ENCODE results near the gene VAV2.
A peak's percentile ranks its signal among the peaks of the same experiment; 100 is the strongest.

VAV2 gene

DNA sequence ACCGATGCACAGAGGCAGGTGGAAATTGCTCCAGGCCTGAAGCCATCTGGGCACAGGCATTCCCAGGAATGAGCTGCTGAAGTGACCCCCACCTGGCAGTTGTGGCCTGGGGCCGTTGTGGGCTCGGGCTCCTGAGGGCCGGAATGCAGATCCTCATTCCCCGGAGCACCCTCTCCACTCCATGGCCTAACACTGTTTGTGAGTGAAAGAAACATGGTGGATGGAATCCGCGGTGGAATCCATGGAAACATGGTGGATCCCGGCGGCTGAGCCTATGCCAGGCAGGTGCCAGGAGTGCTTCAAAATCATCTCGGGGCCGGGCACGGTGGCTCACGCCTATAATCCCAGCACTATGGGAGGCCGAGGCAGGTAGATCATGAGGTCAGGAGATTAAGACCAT, 250.4 kb downstream of the VAV2 start:
- no peak overlapping the region for H3K4me3 ChIP-seq (ENCODE audit: low read length)

DNA sequence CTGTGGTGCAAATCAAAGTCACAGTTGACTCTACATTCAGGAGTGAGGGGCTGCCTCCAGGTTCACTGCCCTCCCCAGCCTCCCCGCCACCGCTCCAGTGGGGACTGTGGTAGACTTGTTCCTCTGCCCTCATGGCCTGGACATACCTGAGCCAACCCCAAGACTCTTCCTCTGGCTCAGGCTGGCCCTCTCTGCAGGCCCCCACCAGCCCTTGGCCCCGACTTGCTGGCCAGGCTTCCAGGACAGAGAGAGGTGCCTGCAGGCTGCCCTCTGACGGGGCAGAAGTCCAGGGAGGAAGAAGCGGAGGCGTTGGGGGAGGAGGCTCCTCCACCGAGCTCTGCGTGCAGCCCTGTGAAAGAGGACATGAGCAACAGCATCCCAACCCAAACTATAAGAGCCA, 251.2 kb downstream of the VAV2 start:
- Histone ChIP-seq H3K9ac (ENCODE audit: low read depth, low read length) (no peak overlapping the region), H3K27ac (ENCODE audit: low read length) (no peak overlapping the region), H3K4me1 (ENCODE audit: insufficient read depth, low read length) (0 out of 2 replicates have a peak, but pooled peaks cover 2% of the 10 kb centered on the region), H3K36me3 (ENCODE audit: insufficient read depth, low read depth, low read length) (no peaks in the 10 kb centered on the region), H3K27me3 (ENCODE audit: insufficient read depth, low read length) (no peaks in the 10 kb centered on the region), H3K4me3 (ENCODE audit: low read length) (no peak overlapping the region), H3K9me3 (ENCODE audit: insufficient read depth, low read depth, low read length) (no peaks in the 10 kb centered on the region)

More for the DNA sequence above, 250.4 kb downstream of the VAV2 start:
- H3K27ac ChIP-seq (ENCODE audit: low read length): no peak overlapping the region
- H3K4me1 ChIP-seq (ENCODE audit: insufficient read depth, low read length): 0 out of 2 replicates have a peak, but pooled peaks cover 2% of the 10 kb centered on the region
- H3K36me3 ChIP-seq (ENCODE audit: insufficient read depth, low read depth, low read length): no peaks in the 10 kb centered on the region
- H3K9ac ChIP-seq (ENCODE audit: low read depth, low read length): no peak overlapping the region
- H3K27me3 ChIP-seq (ENCODE audit: insufficient read depth, low read length): no peaks in the 10 kb centered on the region
- H3K9me3 ChIP-seq (ENCODE audit: insufficient read depth, low read depth, low read length): no peaks in the 10 kb centered on the region

DNA sequence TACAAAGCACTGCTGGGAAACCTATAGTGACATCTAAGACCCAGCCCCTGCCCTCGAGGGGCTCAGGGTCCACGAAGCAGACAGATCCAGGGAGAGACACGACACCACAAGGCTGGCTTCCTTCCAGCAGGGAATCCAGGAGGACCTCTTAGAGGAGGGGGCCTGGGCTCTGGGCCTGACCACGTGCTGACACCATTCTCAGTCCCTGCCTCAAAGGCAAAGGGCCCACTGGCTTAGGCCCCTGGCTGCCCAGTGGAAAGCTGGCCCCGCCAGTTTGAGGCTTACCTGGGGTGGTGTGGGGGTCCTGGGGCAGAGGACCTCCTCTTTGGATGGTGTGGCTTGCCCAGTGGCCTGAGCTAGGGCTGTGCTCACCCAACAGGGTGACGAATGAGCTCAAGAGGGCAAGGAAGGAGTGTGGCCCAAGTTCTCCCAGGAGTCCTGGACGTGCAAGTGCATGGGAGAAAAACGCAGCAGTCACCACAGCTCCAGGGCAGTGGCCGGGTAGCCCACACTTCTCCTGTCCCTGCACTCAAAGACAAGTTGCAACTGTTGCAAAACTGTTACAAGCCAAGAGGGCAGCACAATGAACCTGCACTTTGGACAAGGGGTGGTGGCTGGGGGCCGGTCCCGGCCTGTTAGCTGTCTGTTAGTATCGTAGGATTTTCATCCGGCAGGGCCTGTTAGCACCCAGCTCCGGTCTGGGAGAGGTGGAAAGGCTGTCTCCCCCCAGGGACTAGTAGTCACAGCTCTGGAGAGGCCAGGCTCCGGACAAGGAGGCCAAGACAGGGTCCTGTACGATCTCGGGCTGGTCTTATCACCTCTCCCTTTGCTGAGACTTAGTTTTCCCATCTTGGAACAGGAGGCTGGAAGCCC, 252.5 kb downstream of the VAV2 start:
- Histone ChIP-seq H3K9ac (ENCODE audit: low read depth, low read length) (no peak overlapping the region), H3K27me3 (ENCODE audit: insufficient read depth, low read length) (no peaks in the 10 kb centered on the region), H3K9me3 (ENCODE audit: insufficient read depth, low read depth, low read length) (no peaks in the 10 kb centered on the region), H3K4me1 (ENCODE audit: insufficient read depth, low read length) (peaks cover 9% of the 10 kb centered on the region; the same call in 1 of the 2 replicates), H3K36me3 (ENCODE audit: insufficient read depth, low read depth, low read length) (no peaks in the 10 kb centered on the region), H3K27ac (ENCODE audit: low read length) (no peak overlapping the region), H3K4me3 (ENCODE audit: low read length) (no peak overlapping the region)

DNA sequence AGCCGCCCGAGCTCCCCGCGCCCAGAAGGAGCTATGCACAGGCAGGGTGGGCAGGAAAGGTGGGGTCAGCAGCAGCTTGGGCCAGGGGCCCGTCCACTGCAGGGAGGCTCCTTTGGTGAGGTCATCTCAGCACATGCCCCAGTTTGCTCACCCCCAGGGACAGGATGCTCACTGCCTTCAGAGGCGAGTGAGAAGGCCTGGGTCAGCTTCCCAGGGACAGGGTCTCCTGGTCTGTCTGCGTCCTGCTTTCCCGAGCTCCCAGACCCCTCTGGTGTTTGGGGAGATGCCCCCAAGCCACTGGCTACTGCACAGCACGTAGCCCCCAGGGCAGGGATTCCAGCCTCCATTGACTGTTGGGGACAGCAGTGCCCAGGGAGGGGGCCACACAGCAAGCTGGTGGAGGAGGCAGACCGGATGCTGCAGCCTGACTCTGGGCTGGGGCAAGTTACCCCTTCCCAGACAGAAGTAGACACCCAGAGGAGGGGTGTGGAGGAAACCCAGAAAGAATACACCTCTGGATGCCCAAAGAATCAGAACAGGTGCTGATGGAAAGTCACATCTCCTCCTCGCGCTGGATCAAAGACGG, 253.4 kb downstream of the VAV2 start:
- Histone ChIP-seq H3K9me3 (ENCODE audit: insufficient read depth, low read depth, low read length) (no peaks in the 10 kb centered on the region), H3K9ac (ENCODE audit: low read depth, low read length) (peak overlapping the region; percentile 21; the same call in 1 of the 2 replicates), H3K27me3 (ENCODE audit: insufficient read depth, low read length) (no peaks in the 10 kb centered on the region), H3K4me3 (ENCODE audit: low read length) (peak overlapping the region; percentile 38; the same call in 1 of the 2 replicates), H3K36me3 (ENCODE audit: insufficient read depth, low read depth, low read length) (no peaks in the 10 kb centered on the region), H3K4me1 (ENCODE audit: insufficient read depth, low read length) (peaks cover 9% of the 10 kb centered on the region; the same call in 1 of the 2 replicates), H3K27ac (ENCODE audit: low read length) (no peak overlapping the region)

DNA sequence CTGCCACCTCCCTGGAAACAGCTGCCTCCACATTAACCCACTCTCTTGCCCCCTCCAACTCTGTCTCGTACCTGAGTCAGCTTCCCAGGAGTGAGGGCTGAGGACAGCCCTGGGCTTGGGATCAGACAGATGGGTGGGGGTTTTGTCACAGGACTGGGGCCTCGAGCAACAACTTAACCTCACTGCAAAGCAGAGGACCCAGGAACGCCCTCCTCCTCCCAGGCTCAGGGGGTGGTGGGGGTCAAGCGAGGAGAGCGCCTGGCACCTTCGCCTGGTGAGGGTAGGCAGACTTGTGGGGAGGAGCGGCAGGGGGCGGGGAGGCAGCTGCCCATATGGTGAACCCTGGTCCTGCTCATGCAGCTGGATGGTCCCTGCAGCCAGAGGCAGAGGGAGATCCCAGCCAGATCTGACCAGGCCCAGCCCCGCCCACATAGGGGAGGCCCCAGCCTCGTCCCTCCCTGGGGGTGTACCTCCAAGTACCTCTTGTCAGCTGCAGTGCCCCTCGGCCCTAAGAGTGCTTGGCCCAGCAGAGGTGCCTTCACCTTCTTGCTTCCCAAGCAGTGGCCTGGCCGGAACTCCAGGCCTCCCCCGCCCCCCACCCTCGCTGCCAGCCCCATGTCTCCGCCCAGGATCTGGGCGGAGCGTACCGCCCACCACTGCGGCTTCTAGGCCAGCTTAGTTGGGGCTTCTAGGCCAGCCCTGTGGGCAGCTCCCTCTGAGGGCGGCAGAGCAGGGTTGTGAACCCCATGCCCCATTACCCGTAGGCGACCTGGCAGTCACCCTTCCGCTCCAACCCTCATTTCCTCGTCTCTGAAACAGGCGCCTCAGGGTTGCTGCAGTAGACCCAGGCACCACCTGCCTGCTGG, 254.1 kb downstream of the VAV2 start, which contains the start of gene SARDH:
Gene SARDH (minus strand): TSS at position 579 of the 866 bp plus-strand sequence. CDS start 4,179 bp downstream, outside the sequence.
- Histone ChIP-seq H3K4me1 (ENCODE audit: insufficient read depth, low read length) (peaks cover 9% of the 10 kb centered on the region; the same call in 1 of the 2 replicates), H3K27ac (ENCODE audit: low read length) (no peak within 1 kb of the TSS), H3K27me3 (ENCODE audit: insufficient read depth, low read length) (no peaks in the 10 kb centered on the region), H3K36me3 (ENCODE audit: insufficient read depth, low read depth, low read length) (no peaks in the 10 kb centered on the region), H3K9me3 (ENCODE audit: insufficient read depth, low read depth, low read length) (no peaks in the 10 kb centered on the region), H3K4me3 (ENCODE audit: low read length) (peak within 1 kb of the TSS; percentile 38; the same call in 1 of the 2 replicates), H3K9ac (ENCODE audit: low read depth, low read length) (peak within 1 kb of the TSS; percentile 21; the same call in 1 of the 2 replicates)

DNA sequence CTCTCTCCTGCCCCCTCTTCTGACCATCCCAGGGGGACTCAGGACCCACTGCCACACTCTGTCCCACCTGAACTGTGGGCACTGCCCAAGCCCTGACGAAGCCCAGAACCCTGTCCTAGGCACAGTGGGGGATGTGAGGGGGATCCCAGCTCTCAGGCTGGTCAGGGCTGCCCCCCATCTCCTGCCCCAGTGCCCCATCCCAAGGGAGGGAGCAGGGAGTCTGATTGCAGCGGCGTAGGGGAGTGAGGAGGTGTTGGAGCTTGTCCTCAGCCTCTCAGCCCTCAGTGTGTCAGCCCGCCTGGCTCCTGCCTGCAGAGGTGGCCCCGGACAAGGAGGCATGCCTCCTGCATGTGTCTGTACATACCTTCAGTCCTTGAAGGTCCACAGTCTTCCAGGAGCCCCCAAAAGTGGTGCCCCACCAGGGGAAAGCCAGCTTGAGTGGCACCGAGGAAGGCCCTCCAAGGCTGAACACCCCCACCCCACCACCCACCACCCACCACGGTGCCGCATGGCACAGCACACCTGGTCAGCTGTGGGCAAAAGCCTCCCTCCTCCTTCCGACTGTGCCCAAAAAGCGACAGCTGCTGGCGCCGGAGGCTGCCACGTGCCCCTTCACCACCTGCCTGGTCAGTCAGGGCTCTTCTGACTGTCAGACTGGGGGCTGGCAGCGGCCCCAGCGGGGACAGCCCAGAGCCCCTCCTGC, 254.9 kb downstream of the VAV2 start:
- no peaks in the 10 kb centered on the region for H3K9me3 ChIP-seq (ENCODE audit: insufficient read depth, low read depth, low read length)
- H3K27me3 ChIP-seq (ENCODE audit: insufficient read depth, low read length): no peaks in the 10 kb centered on the region
- H3K4me1 ChIP-seq (ENCODE audit: insufficient read depth, low read length): peaks cover 9% of the 10 kb centered on the region; the same call in 1 of the 2 replicates
- no peak overlapping the region for H3K27ac ChIP-seq (ENCODE audit: low read length)
- H3K36me3 ChIP-seq (ENCODE audit: insufficient read depth, low read depth, low read length): no peaks in the 10 kb centered on the region
- no peak overlapping the region for H3K9ac ChIP-seq (ENCODE audit: low read depth, low read length)
- 0 out of 2 replicates have a peak overlapping the region, but pooled peaks have one; percentile 38 for H3K4me3 ChIP-seq (ENCODE audit: low read length)

DNA sequence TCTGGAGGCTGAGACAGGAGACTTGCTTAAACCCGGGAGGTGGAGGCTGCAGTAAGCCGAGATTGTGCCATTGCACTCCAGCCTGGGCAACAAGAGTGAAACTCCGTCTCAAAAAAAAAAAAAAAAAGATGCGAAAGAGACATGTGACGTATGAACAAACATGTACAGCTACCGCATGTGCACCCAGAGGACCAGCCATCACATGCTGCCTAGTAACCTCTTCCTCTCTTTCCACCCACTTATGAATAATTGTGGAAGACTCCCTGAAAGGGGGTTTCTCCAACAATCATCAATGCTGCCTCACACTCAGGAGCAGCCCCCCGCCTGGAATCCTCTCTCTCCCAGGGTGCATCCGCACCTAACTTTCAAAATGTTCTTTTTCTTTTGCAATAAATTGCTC, 256.2 kb downstream of the VAV2 start:
- Histone ChIP-seq H3K27ac (ENCODE audit: low read length) (no peak overlapping the region), H3K36me3 (ENCODE audit: insufficient read depth, low read depth, low read length) (no peaks in the 10 kb centered on the region), H3K9me3 (ENCODE audit: insufficient read depth, low read depth, low read length) (no peaks in the 10 kb centered on the region), H3K4me1 (ENCODE audit: insufficient read depth, low read length) (peaks cover 9% of the 10 kb centered on the region; the same call in 1 of the 2 replicates), H3K4me3 (ENCODE audit: low read length) (no peak overlapping the region), H3K9ac (ENCODE audit: low read depth, low read length) (no peak overlapping the region), H3K27me3 (ENCODE audit: insufficient read depth, low read length) (no peaks in the 10 kb centered on the region)

DNA sequence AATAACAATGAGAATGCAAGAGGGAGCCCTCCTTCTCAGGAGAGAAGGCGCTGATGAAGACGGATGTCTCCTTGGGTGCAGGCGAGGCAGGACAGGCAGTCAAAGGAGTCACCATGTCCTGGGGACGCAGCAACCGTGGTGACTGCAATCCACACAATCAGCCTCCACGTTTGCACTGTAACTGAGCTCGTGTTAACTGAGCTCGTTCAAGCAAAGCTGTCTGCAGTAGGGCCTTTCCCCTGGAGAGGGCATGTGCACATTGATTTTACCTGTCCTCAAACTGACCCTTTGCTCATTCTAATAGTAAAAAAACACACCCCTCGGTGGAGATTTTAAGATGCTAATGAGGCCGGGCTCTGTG, 256.7 kb downstream of the VAV2 start:
- Histone ChIP-seq H3K9ac (ENCODE audit: low read depth, low read length) (peak overlapping the region; percentile 58), H3K4me3 (ENCODE audit: low read length) (peak overlapping the region; percentile 26; the same call in 1 of the 2 replicates), H3K27ac (ENCODE audit: low read length) (no peak overlapping the region), H3K36me3 (ENCODE audit: insufficient read depth, low read depth, low read length) (no peaks in the 10 kb centered on the region), H3K4me1 (ENCODE audit: insufficient read depth, low read length) (peaks cover 9% of the 10 kb centered on the region; the same call in 1 of the 2 replicates), H3K9me3 (ENCODE audit: insufficient read depth, low read depth, low read length) (no peaks in the 10 kb centered on the region), H3K27me3 (ENCODE audit: insufficient read depth, low read length) (no peaks in the 10 kb centered on the region)

DNA sequence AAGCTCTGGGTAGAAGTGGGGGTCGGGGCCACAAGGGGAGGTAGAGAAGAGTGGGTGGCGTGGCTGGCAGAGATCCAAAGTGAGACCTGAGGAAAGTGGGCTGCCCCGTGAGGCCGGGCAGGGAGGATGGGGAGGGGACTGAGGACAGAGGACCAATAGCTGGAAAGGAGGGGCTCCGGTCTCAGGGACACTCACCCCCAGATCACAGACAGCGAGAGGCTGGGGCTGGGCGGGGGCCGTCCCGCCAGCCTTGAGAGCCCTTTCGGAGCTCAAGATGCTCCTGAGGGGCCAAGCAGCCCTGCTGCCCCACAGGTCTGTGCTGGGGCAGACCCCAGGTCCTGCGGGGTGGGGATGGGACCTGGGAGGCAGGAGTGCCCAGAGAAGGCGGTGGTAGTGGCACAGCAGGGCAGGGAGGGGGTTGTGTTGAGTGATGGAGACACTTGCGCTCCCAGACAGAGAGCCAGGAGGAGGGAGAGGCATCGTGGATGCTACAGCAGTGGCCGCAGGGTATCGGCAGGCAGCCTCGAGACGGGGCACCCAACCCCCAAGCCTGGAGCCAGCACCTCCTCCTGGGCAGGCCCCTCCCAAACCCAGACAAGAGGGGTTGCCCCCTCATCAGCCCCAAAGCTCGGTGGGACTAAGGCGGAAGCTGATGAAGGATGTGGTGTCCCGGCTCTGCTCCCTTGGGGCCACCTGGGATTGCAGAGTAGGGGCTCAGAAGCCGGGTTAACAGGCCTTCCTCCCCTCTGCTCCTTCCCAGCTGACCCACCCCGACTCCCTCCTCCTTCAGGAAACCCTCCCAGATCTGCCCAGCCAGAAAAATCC, 257.3 kb downstream of the VAV2 start:
- Histone ChIP-seq H3K27ac (ENCODE audit: low read length) (no peak overlapping the region), H3K36me3 (ENCODE audit: insufficient read depth, low read depth, low read length) (no peaks in the 10 kb centered on the region), H3K9me3 (ENCODE audit: insufficient read depth, low read depth, low read length) (no peaks in the 10 kb centered on the region), H3K27me3 (ENCODE audit: insufficient read depth, low read length) (no peaks in the 10 kb centered on the region), H3K9ac (ENCODE audit: low read depth, low read length) (peak overlapping the region; percentile 58), H3K4me1 (ENCODE audit: insufficient read depth, low read length) (peaks cover 9% of the 10 kb centered on the region; the same call in 1 of the 2 replicates), H3K4me3 (ENCODE audit: low read length) (peak overlapping the region; percentile 26; the same call in 1 of the 2 replicates)

DNA sequence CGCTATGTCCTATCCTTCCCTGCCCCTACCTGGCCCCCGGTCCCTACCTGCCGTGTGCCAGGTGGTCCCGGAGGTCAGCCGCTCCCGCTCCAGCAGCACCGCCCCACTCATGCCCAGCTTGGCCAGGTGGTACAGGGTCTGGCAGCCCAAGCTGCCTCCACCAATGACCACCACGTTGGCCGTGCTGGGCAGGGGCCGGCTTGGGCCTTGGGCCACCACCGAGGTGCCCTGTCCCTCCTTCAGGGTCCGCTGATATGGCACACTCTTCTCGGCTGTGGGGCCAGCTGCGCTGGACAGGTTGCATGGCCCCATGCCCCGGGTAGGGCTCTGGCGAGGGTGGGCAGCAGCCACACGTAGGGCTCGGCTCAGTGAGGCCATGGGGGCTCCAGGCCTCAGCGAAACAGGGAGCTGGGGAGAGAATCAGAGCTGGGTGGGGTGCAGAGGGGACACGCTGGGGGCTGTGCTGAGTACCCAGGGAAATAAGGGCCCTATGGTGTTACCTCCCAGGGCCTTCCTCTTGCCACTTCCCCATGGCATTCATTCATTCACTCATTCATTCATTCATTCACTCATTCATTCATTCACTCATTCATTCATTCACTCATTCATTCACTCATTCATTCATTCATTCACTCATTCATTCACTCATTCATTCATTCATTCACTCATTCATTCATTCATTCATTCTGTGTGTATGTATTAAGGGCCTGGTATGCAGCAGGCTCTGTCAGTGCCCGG, 258.2 kb downstream of the VAV2 start:
- H3K4me3 ChIP-seq (ENCODE audit: low read length): no peak overlapping the region
- H3K36me3 ChIP-seq (ENCODE audit: insufficient read depth, low read depth, low read length): no peaks in the 10 kb centered on the region
- H3K27me3 ChIP-seq (ENCODE audit: insufficient read depth, low read length): no peaks in the 10 kb centered on the region
- H3K9me3 ChIP-seq (ENCODE audit: insufficient read depth, low read depth, low read length): no peaks in the 10 kb centered on the region
- no peak overlapping the region for H3K9ac ChIP-seq (ENCODE audit: low read depth, low read length)
- H3K4me1 ChIP-seq (ENCODE audit: insufficient read depth, low read length): peaks cover 9% of the 10 kb centered on the region; the same call in 1 of the 2 replicates
- no peak overlapping the region for H3K27ac ChIP-seq (ENCODE audit: low read length)
